NB4 (cell line): Measurements from ENCODE around the gene TRAM1L1.

Experiments used
- CTCF ChIP-seq: IDR thresholded peaks from one replicate; pipeline ENCODE4 v1.5.1; 2012; ENCODE audit warnings: low read depth, low read length
- MAX ChIP-seq: IDR thresholded peaks from 2 replicates; pipeline ENCODE4 v1.6.1; 2011; ENCODE audit warnings: low read depth, low read length
- POLR2A ChIP-seq: IDR thresholded peaks from 2 replicates; pipeline ENCODE4 v1.6.1; 2011; ENCODE audit warnings: mild to moderate bottlenecking; ENCODE audit not compliant: insufficient read length; ENCODE audit errors: extremely low read depth

- no peak for TF ChIP-seq CTCF
- TF ChIP-seq POLR2A, result no peak
- TF ChIP-seq MAX, result no peak
These were observed 42.4 kb downstream of the TRAM1L1 start for GRCh38 chr4:117042962-117043361.
